HFFc6 (cell line): ENCODE measurements around the gene NAA38. TPM values are rescaled to one million over a fixed set of nuclear protein-coding genes. Genes with fewer than 3 reads are reported as not detected.

Source experiments
- DNase-seq: peaks from one replicate; pipeline ENCODE4 v3.0.0-alpha.2; 2018
- H3K27ac Mint-ChIP-seq: 2 replicates; pipeline ENCODE4 v1.8.0; 2020; ENCODE audit warnings: mild to moderate bottlenecking, mixed read lengths
- H3K27me3 Mint-ChIP-seq: 2 replicates; pipeline ENCODE4 v1.8.0; 2021; ENCODE audit warnings: mild to moderate bottlenecking, moderate library complexity, mixed read lengths; ENCODE audit not compliant: insufficient read depth
- H3K36me3 Mint-ChIP-seq: 2 replicates; pipeline ENCODE4 v1.8.0; 2021; ENCODE audit warnings: low read depth, mixed read lengths
- H3K4me1 Mint-ChIP-seq: 2 replicates; pipeline ENCODE4 v1.8.0; 2020; ENCODE audit warnings: low read depth, mixed read lengths
- H3K4me3 Mint-ChIP-seq: 2 replicates; pipeline ENCODE4 v1.8.0; 2020; ENCODE audit warnings: mild to moderate bottlenecking, moderate library complexity, mixed read lengths
- H3K9me3 Mint-ChIP-seq: 2 replicates; pipeline ENCODE4 v1.8.0; 2020; ENCODE audit warnings: mild to moderate bottlenecking, mixed read lengths
- CTCF ChIP-seq: fragments of 200-600 bp; sonication (generic); IDR thresholded peaks from 2 replicates; pipeline ENCODE4 v1.5.0; 2021; ENCODE audit warnings: antibody characterized with exemption, mild to moderate bottlenecking
- long read RNA-seq: library from polyadenylated mRNA; unstranded; transcript quantifications from one replicate; pipeline ENCODE4 v2.0.0, GENCODE V29; 2019
- total RNA-seq, 6 experiments: library from RNA; stranded (reverse); fragmentation: NEBNext Ultra II Directional; extraction: Animal tissue kit (Norgen Biotek cat#: 25700); gene quantifications; 2 replicates in 1 of 6; 3 replicates in 5 of 6; pipeline ENCODE4 v1.2.3, GENCODE V29; 2021

NAA38 gene
- total RNA-seq, result 100 to 1,000 TPM; 104 to 122 (median 107) TPM
- long read RNA-seq, transcript NAA38-201 (2 exons, 999 nt), result minor isoform, 46 of 117 reads
- long read RNA-seq, transcript NAA38-206 (2 exons, 424 nt), result minor isoform, 6 of 117 reads
- long read RNA-seq, transcript NAA38-205 (3 exons, 852 nt), result major isoform, 54 of 117 reads
- long read RNA-seq, partial matches to known transcripts, result 0 of 117 reads
- long read RNA-seq, other reads (novel, unspliced or antisense), result 10 of 117 reads

GRCh38 chr17:7856811-7857712 is at the start of gene NAA38:
TSS of gene NAA38 (minus strand) at chr17:7857559. CDS start at chr17:7857463, 96 bp downstream.
- H3K36me3 Mint-ChIP-seq, result peaks cover 11% of the 10 kb centered on the region; the same call in 1 of the 2 replicates
- peak; percentile 99 for DNase-seq
- no peak within 1 kb of the TSS for H3K4me3 Mint-ChIP-seq
- TF ChIP-seq CTCF, result peak; percentile 71
- no peak within 1 kb of the TSS for H3K27ac Mint-ChIP-seq
- no peaks in the 10 kb centered on the region for H3K9me3 Mint-ChIP-seq
- peaks cover 5% of the 10 kb centered on the region for H3K27me3 Mint-ChIP-seq
- H3K4me1 Mint-ChIP-seq, result no peaks in the 10 kb centered on the region

GRCh38 chr17:7903154-7904103 is 46.1 kb upstream of the NAA38 start:
- no peak for DNase-seq
- H3K9me3 Mint-ChIP-seq, result no peaks in the 10 kb centered on the region
- H3K4me3 Mint-ChIP-seq, result no peak overlapping the region
- H3K36me3 Mint-ChIP-seq, result peaks cover 37% of the 10 kb centered on the region
- no peak for TF ChIP-seq CTCF
- H3K4me1 Mint-ChIP-seq, result no peaks in the 10 kb centered on the region
- peaks cover 5% of the 10 kb centered on the region for H3K27me3 Mint-ChIP-seq
- no peak overlapping the region for H3K27ac Mint-ChIP-seq

- peak; percentile 54 for DNase-seq
- Mint-ChIP-seq H3K36me3 (peaks cover 45% of the 10 kb centered on the region), H3K9me3 (no peaks in the 10 kb centered on the region), H3K27me3 (no peaks in the 10 kb centered on the region), H3K4me1 (peaks cover 5% of the 10 kb centered on the region; the same call in 1 of the 2 replicates), H3K4me3 (no peak overlapping the region), H3K27ac (peak overlapping the region; percentile 19; the same call in 1 of the 2 replicates)
- TF ChIP-seq CTCF, result peak; percentile 71
These were observed 40.4 kb upstream of the NAA38 start for GRCh38 chr17:7897773-7898172.

GRCh38 chr17:7897090-7897489 is 39.7 kb upstream of the NAA38 start:
- Mint-ChIP-seq H3K4me1 (peaks cover 5% of the 10 kb centered on the region; the same call in 1 of the 2 replicates), H3K27me3 (no peaks in the 10 kb centered on the region), H3K9me3 (no peaks in the 10 kb centered on the region), H3K4me3 (no peak overlapping the region), H3K36me3 (peaks cover 45% of the 10 kb centered on the region), H3K27ac (0 out of 2 replicates have a peak overlapping the region, but pooled peaks have one; percentile 17)
- no peak for DNase-seq
- TF ChIP-seq CTCF, result no peak

- TF ChIP-seq CTCF, result no peak
- DNase-seq, result no peak
- H3K4me1 Mint-ChIP-seq, result peaks cover 5% of the 10 kb centered on the region; the same call in 1 of the 2 replicates
- no peak overlapping the region for H3K27ac Mint-ChIP-seq
- H3K36me3 Mint-ChIP-seq, result peaks cover 40% of the 10 kb centered on the region
- no peaks in the 10 kb centered on the region for H3K9me3 Mint-ChIP-seq
- no peak overlapping the region for H3K4me3 Mint-ChIP-seq
- no peaks in the 10 kb centered on the region for H3K27me3 Mint-ChIP-seq
These were observed 37.5 kb upstream of the NAA38 start for GRCh38 chr17:7894866-7895265.
